Esophagus muscularis mucosa (tissue), 4 donors: ENCODE results near the gene PSMD8.

Experiments
- CTCF ChIP-seq, 3 experiments: fragments of 200-600 bp in 2 of 3; fragments of 450-650 bp in 1 of 3; sonication (generic) in 2 of 3; IDR thresholded peaks; one replicate each; pipeline ENCODE4 v1.5.1; 2017 to 2019; ENCODE audit warnings: antibody characterized with exemption in 3 of 3, mild to moderate bottlenecking in 2 of 3, moderate library complexity in 1 of 3
- EP300 ChIP-seq: sonication (generic); formaldehyde crosslinking; IDR thresholded peaks from one replicate; pipeline ENCODE4 v1.6.1; 2017; ENCODE audit warnings: antibody characterized with exemption
- POLR2AphosphoS5 ChIP-seq, 2 donors: sonication (generic); formaldehyde crosslinking; IDR thresholded peaks; one replicate each; pipeline ENCODE4 v1.6.1; 2017; ENCODE audit warnings: antibody characterized with exemption in 2 of 2

GRCh38 chr19:38346837-38347236, 27.5 kb upstream of the PSMD8 start:
- TF ChIP-seq EP300 (no peak), CTCF (IDR thresholded peaks at IDR 0.05) (no peak), POLR2AphosphoS5 (IDR thresholded peaks at IDR 0.05) (no peak)
